HepG2 (cell line): ENCODE measurements around the gene ARHGAP15. TPM values are rescaled to one million over a fixed set of nuclear protein-coding genes. Genes with fewer than 3 reads are reported as not detected.

ENCODE experiments used
- ATAC-seq: fragments of 200-7000 bp; cut with Tn5 transposase; 3 replicates; pipeline ENCODE4 v1.9.1; 2020; ENCODE audit warnings: mild to moderate bottlenecking, moderate library complexity
- BruUV-seq: library from RNA; stranded (reverse); fragments of 400-500 nt; replicated peaks from 2 replicates; lab custom pipeline; 2021; lab: Mats Ljungman, UMichigan
- CTCF ChIA-PET: fragments of 300-600 bp; formaldehyde crosslinking; extraction: SDS; loops from one replicate; lab custom pipeline; 2021; ENCODE audit warnings: low total read pairs, inconsistent platforms, low intra/inter-chr PET ratio; lab: Yijun Ruan, JAX
- POLR2A ChIA-PET: fragments of 350-600 bp; sonication (Branson Sonifier 250); formaldehyde crosslinking; loops from one replicate; lab custom pipeline; 2020; ENCODE audit warnings: antibody characterized with exemption, inconsistent platforms; lab: Yijun Ruan, JAX
- DNase-seq: peaks from one replicate; pipeline ENCODE4 v3.0.0-alpha.2; 2015; ENCODE audit warnings: low spot score
- FAIRE-seq: peaks from 3 replicates; lab custom pipeline; 2011; peaks lifted over from hg19 to GRCh38; lab: Jason Lieb, UNC
- H2AFZ ChIP-seq: one replicate; pipeline ENCODE4 v1.6.1; 2011; ENCODE audit warnings: low read length, inconsistent platforms
- H3K27ac ChIP-seq: fragments of 300-600 bp; 3 replicates; pipeline ENCODE4 v1.8.0; 2011; ENCODE audit warnings: mixed run types, mild to moderate bottlenecking, mixed read lengths, low read length, inconsistent platforms; ENCODE audit not compliant: insufficient read depth; ENCODE audit errors: extremely low read length
- H3K27me3 ChIP-seq, 2 experiments: fragments of 200-600 bp in 1 of 2; 2 replicates in 1 of 2; 3 replicates in 1 of 2; pipeline versions ENCODE4 v1.6.0 to v1.8.0; 2011; ENCODE audit warnings: low read length in 2 of 2, mild to moderate bottlenecking in 2 of 2, moderate library complexity in 2 of 2, inconsistent platforms in 1 of 2; ENCODE audit not compliant: insufficient read depth in 2 of 2, control insufficient read depth in 1 of 2
- H3K36me3 ChIP-seq, 2 experiments: fragments of 200-600 bp in 1 of 2; replicated peaks in 1 of 2; 2 replicates in 1 of 2; 3 replicates in 1 of 2; pipeline versions ENCODE4 v1.5.1 to v1.8.0; 2011; ENCODE audit warnings: low read length in 2 of 2, inconsistent platforms in 1 of 2; ENCODE audit not compliant: insufficient read depth in 2 of 2, control insufficient read depth in 1 of 2
- H3K4me1 ChIP-seq: 2 replicates; pipeline ENCODE4 v1.5.1; 2012; ENCODE audit warnings: low read length, inconsistent platforms; ENCODE audit not compliant: insufficient read depth
- H3K4me2 ChIP-seq: 2 replicates; pipeline ENCODE4 v1.6.0; 2011; ENCODE audit warnings: low read depth, low read length, inconsistent platforms
- H3K4me3 ChIP-seq, 3 experiments: fragments of 200-600 bp in 1 of 3; sonication (generic), shearing (Covaris generic) in 1 of 3; replicated peaks in 1 of 3; 2 replicates each; pipeline ENCODE4 v1.5.1; 2011 to 2016; ENCODE audit warnings: low read length in 3 of 3, inconsistent platforms in 2 of 3, low read depth in 2 of 3, mild to moderate bottlenecking in 2 of 3, control low read depth in 1 of 3, mixed read lengths in 1 of 3; ENCODE audit not compliant: insufficient read depth in 1 of 3
- H3K79me2 ChIP-seq: one replicate; pipeline ENCODE4 v1.6.1; 2011; ENCODE audit warnings: low read length, inconsistent platforms; ENCODE audit not compliant: insufficient read depth
- H3K9ac ChIP-seq: 2 replicates; pipeline ENCODE4 v1.6.0; 2011; ENCODE audit warnings: mild to moderate bottlenecking, low read depth, low read length, inconsistent platforms; ENCODE audit not compliant: insufficient read depth
- H3K9me3 ChIP-seq: 2 replicates; pipeline ENCODE4 v1.5.1; 2012; ENCODE audit warnings: mild to moderate bottlenecking, low read length
- H4K20me1 ChIP-seq: 2 replicates; pipeline ENCODE4 v1.6.0; 2011; ENCODE audit warnings: inconsistent platforms, mild to moderate bottlenecking, low read length, moderate library complexity; ENCODE audit not compliant: insufficient read depth
- DRAP1 ChIP-seq: IDR thresholded peaks from 2 replicates; pipeline ENCODE4 v1.6.1; 2016; ENCODE audit warnings: missing genetic modification reagents, missing compliant biosample characterization
- HDAC2 ChIP-seq: sonication (generic); formaldehyde crosslinking; IDR thresholded peaks from 2 replicates; pipeline ENCODE4 v1.4.0; 2020; ENCODE audit warnings: missing genetic modification reagents
- MAFF ChIP-seq: IDR thresholded peaks from 2 replicates; pipeline ENCODE4 v1.6.1; 2011; ENCODE audit warnings: low read depth, low read length, improper control_type of control experiment
- MAFK ChIP-seq, 2 experiments: IDR thresholded peaks in 1 of 2; conservative IDR thresholded peaks in 1 of 2; 2 replicates each; pipeline ENCODE4 v1.6.1; 2011; ENCODE audit warnings: improper control_type of control experiment in 2 of 2, low read length in 2 of 2
- MEIS1 ChIP-seq: sonication (generic); formaldehyde crosslinking; IDR thresholded peaks from 2 replicates; pipeline ENCODE4 v1.9.0; 2021; ENCODE audit warnings: mild to moderate bottlenecking, missing genetic modification reagents, moderate library complexity, borderline replicate concordance
- PRDM4 ChIP-seq: sonication (generic); formaldehyde crosslinking; IDR thresholded peaks from 2 replicates; pipeline ENCODE4 v1.9.0; 2021; ENCODE audit warnings: missing genetic modification reagents, borderline replicate concordance
- ZNF317 ChIP-seq: sonication (generic); formaldehyde crosslinking; IDR thresholded peaks from 2 replicates; pipeline ENCODE4 v1.5.0; 2020; ENCODE audit warnings: mild to moderate bottlenecking, missing genetic modification reagents
- WGBS: methylation state at CpG from one replicate; pipeline ENCODE4 v1.1.6; 2017; ENCODE audit warnings: low lambda C conversion rate; 5-methylcytosine and 5-hydroxymethylcytosine counted together
- in situ Hi-C: cut with HindIII; loops from 2 replicates; pipeline ENCODE4 v1.10.0; 2017; ENCODE audit warnings: low pct_unique_long_range_greater_than_20kb; ENCODE audit not compliant: extremely low pct_ligation_motif_present
- intact Hi-C: fragments of 100-400 bp; cut with micrococcal nuclease; formaldehyde crosslinking; loops from one replicate; pipeline ENCODE4 v1.10.0; 2022; ENCODE audit not compliant: unreplicated experiment
- polyA plus RNA-seq, 8 experiments: library from polyadenylated mRNA; depleted of rRNA in 3 of 8; stranded (reverse) in 7 of 8; unstranded in 1 of 8; fragments of >200 nt; fragmentation: Illumina TruSeq in 4 of 8; extraction: Trizol in 4 of 8; gene quantifications; 2 replicates each; pipeline versions ENCODE4 v1.2.1 to v1.2.3, GENCODE V29; 2011 to 2016; ENCODE audit warnings: low read depth in 4 of 8, missing spikeins in 1 of 8, mixed read lengths in 1 of 8; ENCODE audit not compliant: insufficient read depth in 1 of 8
- total RNA-seq, 5 experiments: library from RNA; depleted of rRNA; stranded (reverse); fragments of >200 nt; fragmentation: Illumina TruSeq; extraction: Trizol; gene quantifications; 2 replicates each; pipeline ENCODE4 v1.2.3, GENCODE V29; 2016; ENCODE audit warnings: low read depth in 1 of 5

ARHGAP15 gene
- total and polyA plus RNA-seq, 2 of the 13 experiments (the other 11 are each of a cell fraction or from before 2014, with no cell fraction given) = 0.04 TPM; not detected in 1

- H4K20me1 ChIP-seq = no peaks in the 10 kb centered on the region
- FAIRE-seq (no peak), ATAC-seq (no peak), DNase-seq (no peak)
- H3K4me2 ChIP-seq = no peak overlapping the region
- no peaks in the 10 kb centered on the region for H3K9me3 ChIP-seq
- no peak overlapping the region for H3K9ac ChIP-seq
- no TSS peak for BruUV-seq
- no peak overlapping the region for H3K27ac ChIP-seq
- H3K79me2 ChIP-seq = no peaks in the 10 kb centered on the region
- in situ Hi-C loops (no loop called here), intact Hi-C loops (no loop called here)
- POLR2A ChIA-PET = no interaction called here
- H2AFZ ChIP-seq = no peak overlapping the region
- H3K36me3 ChIP-seq = no peaks in the 10 kb centered on the region
- peaks cover 0 to 6% of the 10 kb centered on the region in 2 experiments; a peak in 1 of 5 replicates for H3K27me3 ChIP-seq
- 1% methylated on average over 4 of the region's 4 CpGs for WGBS
- H3K4me3 ChIP-seq = no peak overlapping the region
- TF ChIP-seq ZNF317 (CRISPR knock-in tag) (no peak), DRAP1 (CRISPR knock-in tag) (no peak), MAFF (peak; percentile 59), MAFK (conservative IDR thresholded peaks at IDR 0.05 in 1 of 2, IDR thresholded peaks at IDR 0.05 in 1 of 2; ENCODE audit: low read length in 2 of 2) (peak; percentile 62 to 80), HDAC2 (CRISPR knock-in tag) (no peak), PRDM4 (no peak), MEIS1 (CRISPR knock-in tag) (no peak)
- H3K4me1 ChIP-seq = no peaks in the 10 kb centered on the region
- CTCF ChIA-PET = no interaction called here
Measured at GRCh38 chr2:143347901-143348414, 218.7 kb downstream of the ARHGAP15 start.
